HL-60 (cell line): Measurements from ENCODE around the gene KLHL15.

ENCODE experiments used
- GABPA ChIP-seq: IDR thresholded peaks from 2 replicates; pipeline ENCODE4 v1.6.1; 2012; ENCODE audit warnings: low read depth
- POLR2AphosphoS5 ChIP-seq: IDR thresholded peaks from 2 replicates; pipeline ENCODE4 v1.6.1; 2012; ENCODE audit warnings: low read depth
- TF ChIP-seq, protein P1 (sequence below): IDR thresholded peaks from one replicate; pipeline ENCODE4 v1.5.1; 2011; ENCODE audit warnings: low read length, control low read depth, inconsistent platforms; ENCODE audit not compliant: insufficient read depth
- TF ChIP-seq, protein P2 (sequence below): IDR thresholded peaks from 2 replicates; pipeline ENCODE4 v1.6.1; 2012; ENCODE audit warnings: low read depth; ENCODE audit not compliant: insufficient replicate concordance

DNA sequence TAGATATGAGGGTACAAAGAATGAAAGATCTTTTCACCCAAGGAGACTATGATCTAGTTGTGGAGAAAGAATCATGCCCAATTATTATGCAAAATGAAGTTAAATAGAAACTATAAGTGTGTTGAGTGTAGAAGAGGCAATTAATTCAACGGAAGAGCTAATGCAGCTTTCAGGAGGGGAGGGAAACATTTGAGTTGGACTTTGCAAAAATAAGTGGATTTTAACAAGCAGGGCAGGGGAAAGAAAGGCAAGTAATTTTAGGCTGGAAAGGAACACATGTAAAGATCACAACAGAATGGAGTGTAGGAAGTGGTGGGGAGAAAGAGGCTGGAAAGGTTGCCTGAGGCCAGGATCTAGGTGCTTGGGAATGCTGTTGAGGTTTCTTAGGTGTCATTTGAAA, 44.1 kb downstream of the KLHL15 start:
- TF ChIP-seq, protein P1, sequence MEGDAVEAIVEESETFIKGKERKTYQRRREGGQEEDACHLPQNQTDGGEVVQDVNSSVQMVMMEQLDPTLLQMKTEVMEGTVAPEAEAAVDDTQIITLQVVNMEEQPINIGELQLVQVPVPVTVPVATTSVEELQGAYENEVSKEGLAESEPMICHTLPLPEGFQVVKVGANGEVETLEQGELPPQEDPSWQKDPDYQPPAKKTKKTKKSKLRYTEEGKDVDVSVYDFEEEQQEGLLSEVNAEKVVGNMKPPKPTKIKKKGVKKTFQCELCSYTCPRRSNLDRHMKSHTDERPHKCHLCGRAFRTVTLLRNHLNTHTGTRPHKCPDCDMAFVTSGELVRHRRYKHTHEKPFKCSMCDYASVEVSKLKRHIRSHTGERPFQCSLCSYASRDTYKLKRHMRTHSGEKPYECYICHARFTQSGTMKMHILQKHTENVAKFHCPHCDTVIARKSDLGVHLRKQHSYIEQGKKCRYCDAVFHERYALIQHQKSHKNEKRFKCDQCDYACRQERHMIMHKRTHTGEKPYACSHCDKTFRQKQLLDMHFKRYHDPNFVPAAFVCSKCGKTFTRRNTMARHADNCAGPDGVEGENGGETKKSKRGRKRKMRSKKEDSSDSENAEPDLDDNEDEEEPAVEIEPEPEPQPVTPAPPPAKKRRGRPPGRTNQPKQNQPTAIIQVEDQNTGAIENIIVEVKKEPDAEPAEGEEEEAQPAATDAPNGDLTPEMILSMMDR = no peak
- TF ChIP-seq, protein P2, sequence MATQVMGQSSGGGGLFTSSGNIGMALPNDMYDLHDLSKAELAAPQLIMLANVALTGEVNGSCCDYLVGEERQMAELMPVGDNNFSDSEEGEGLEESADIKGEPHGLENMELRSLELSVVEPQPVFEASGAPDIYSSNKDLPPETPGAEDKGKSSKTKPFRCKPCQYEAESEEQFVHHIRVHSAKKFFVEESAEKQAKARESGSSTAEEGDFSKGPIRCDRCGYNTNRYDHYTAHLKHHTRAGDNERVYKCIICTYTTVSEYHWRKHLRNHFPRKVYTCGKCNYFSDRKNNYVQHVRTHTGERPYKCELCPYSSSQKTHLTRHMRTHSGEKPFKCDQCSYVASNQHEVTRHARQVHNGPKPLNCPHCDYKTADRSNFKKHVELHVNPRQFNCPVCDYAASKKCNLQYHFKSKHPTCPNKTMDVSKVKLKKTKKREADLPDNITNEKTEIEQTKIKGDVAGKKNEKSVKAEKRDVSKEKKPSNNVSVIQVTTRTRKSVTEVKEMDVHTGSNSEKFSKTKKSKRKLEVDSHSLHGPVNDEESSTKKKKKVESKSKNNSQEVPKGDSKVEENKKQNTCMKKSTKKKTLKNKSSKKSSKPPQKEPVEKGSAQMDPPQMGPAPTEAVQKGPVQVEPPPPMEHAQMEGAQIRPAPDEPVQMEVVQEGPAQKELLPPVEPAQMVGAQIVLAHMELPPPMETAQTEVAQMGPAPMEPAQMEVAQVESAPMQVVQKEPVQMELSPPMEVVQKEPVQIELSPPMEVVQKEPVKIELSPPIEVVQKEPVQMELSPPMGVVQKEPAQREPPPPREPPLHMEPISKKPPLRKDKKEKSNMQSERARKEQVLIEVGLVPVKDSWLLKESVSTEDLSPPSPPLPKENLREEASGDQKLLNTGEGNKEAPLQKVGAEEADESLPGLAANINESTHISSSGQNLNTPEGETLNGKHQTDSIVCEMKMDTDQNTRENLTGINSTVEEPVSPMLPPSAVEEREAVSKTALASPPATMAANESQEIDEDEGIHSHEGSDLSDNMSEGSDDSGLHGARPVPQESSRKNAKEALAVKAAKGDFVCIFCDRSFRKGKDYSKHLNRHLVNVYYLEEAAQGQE = no peak
- TF ChIP-seq GABPA = no peak
- TF ChIP-seq POLR2AphosphoS5 = no peak
